HepG2 (cell line): ENCODE data around the gene MCOLN1. TPM values are rescaled to one million over a fixed set of nuclear protein-coding genes. Genes with fewer than 3 reads are reported as not detected.
A peak's percentile ranks its signal among the peaks of the same experiment; 100 is the strongest.

Experiments
- ATF5 ChIP-seq: sonication (generic); formaldehyde crosslinking; IDR thresholded peaks from 2 replicates; pipeline ENCODE4 v1.4.0; 2020; ENCODE audit warnings: mild to moderate bottlenecking, low read depth, missing genetic modification reagents
- CEBPB ChIP-seq: IDR thresholded peaks from 2 replicates; pipeline ENCODE4 v1.6.1; 2011; ENCODE audit warnings: low read depth, low read length, improper control_type of control experiment, borderline replicate concordance
- CREM ChIP-seq, 2 experiments: sonication (generic) in 1 of 2; formaldehyde crosslinking in 1 of 2; IDR thresholded peaks; 2 replicates each; pipeline versions ENCODE4 v1.4.0 to v1.6.1; 2016 to 2020; ENCODE audit warnings: antibody characterized with exemption in 1 of 2, mild to moderate bottlenecking in 1 of 2, missing genetic modification reagents in 1 of 2
- GTF2F1 ChIP-seq: fragments of 150-350 bp; IDR thresholded peaks from 2 replicates; pipeline ENCODE4 v1.6.1; 2014; ENCODE audit warnings: low read length
- IRX3 ChIP-seq: sonication (generic); formaldehyde crosslinking; IDR thresholded peaks from 2 replicates; pipeline ENCODE4 v1.8.1; 2023; ENCODE audit warnings: mild to moderate bottlenecking, low read depth, missing genetic modification reagents, borderline replicate concordance
- JARID2 ChIP-seq: sonication (generic); formaldehyde crosslinking; IDR thresholded peaks from 2 replicates; pipeline ENCODE4 v1.8.1; 2023; ENCODE audit warnings: missing genetic modification reagents, inconsistent platforms; ENCODE audit not compliant: insufficient replicate concordance
- KDM5A ChIP-seq: fragments of 200-600 bp; sonication (generic); IDR thresholded peaks from 2 replicates; pipeline ENCODE4 v1.7.0; 2018; ENCODE audit warnings: antibody characterized with exemption, mild to moderate bottlenecking, low read length, borderline replicate concordance
- MYNN ChIP-seq: sonication (generic); formaldehyde crosslinking; IDR thresholded peaks from 2 replicates; pipeline ENCODE4 v1.4.0; 2020; ENCODE audit warnings: mild to moderate bottlenecking, low read depth, missing genetic modification reagents
- NFE2 ChIP-seq: sonication (generic); formaldehyde crosslinking; IDR thresholded peaks from 2 replicates; pipeline ENCODE4 v1.4.0; 2020; ENCODE audit warnings: missing genetic modification reagents
- NKX3-1 ChIP-seq: sonication (generic); formaldehyde crosslinking; IDR thresholded peaks from 2 replicates; pipeline ENCODE4 v1.5.0; 2020; ENCODE audit warnings: missing genetic modification reagents
- NR0B2 ChIP-seq: sonication (generic); formaldehyde crosslinking; IDR thresholded peaks from 2 replicates; pipeline ENCODE4 v1.4.0; 2020; ENCODE audit warnings: mild to moderate bottlenecking, missing genetic modification reagents
- PHF20 ChIP-seq: sonication (generic); formaldehyde crosslinking; IDR thresholded peaks from 2 replicates; pipeline ENCODE4 v1.5.0; 2020; ENCODE audit warnings: mild to moderate bottlenecking, missing genetic modification reagents
- POLR2G ChIP-seq: fragments of 200-400 bp; formaldehyde crosslinking; IDR thresholded peaks from 2 replicates; pipeline ENCODE4 v1.6.1; 2018; ENCODE audit warnings: mild to moderate bottlenecking, low read depth, low read length, moderate library complexity
- REXO4 ChIP-seq: sonication (generic); formaldehyde crosslinking; IDR thresholded peaks from 2 replicates; pipeline ENCODE4 v1.8.0; 2022; ENCODE audit warnings: missing genetic modification reagents, mild to moderate bottlenecking, borderline replicate concordance
- SIN3A ChIP-seq: IDR thresholded peaks from 2 replicates; pipeline ENCODE4 v1.6.1; 2011; ENCODE audit warnings: low read depth, mild to moderate bottlenecking, control low read depth, low read length, borderline replicate concordance
- SNAPC2 ChIP-seq: sonication (generic); formaldehyde crosslinking; IDR thresholded peaks from 2 replicates; pipeline ENCODE4 v1.8.1; 2022; ENCODE audit warnings: mild to moderate bottlenecking, missing genetic modification reagents
- ZNF20 ChIP-seq: sonication (generic); formaldehyde crosslinking; IDR thresholded peaks from 2 replicates; pipeline ENCODE4 v1.4.0; 2020; ENCODE audit warnings: mild to moderate bottlenecking, moderate library complexity, missing genetic modification reagents
- ZNF337 ChIP-seq: sonication (generic); formaldehyde crosslinking; IDR thresholded peaks from 2 replicates; pipeline ENCODE4 v1.5.1; 2020; ENCODE audit warnings: missing genetic modification reagents, low read depth, mild to moderate bottlenecking, borderline replicate concordance
- ZNF557 ChIP-seq: sonication (generic); formaldehyde crosslinking; IDR thresholded peaks from 2 replicates; pipeline ENCODE4 v1.4.0; 2020; ENCODE audit warnings: missing genetic modification reagents
- ZNF580 ChIP-seq: IDR thresholded peaks from 2 replicates; pipeline ENCODE4 v1.6.1; 2016; ENCODE audit warnings: low read depth, borderline replicate concordance
- ZNF609 ChIP-seq: sonication (generic); formaldehyde crosslinking; IDR thresholded peaks from 2 replicates; pipeline ENCODE4 v1.4.0; 2020; ENCODE audit warnings: mild to moderate bottlenecking, missing genetic modification reagents, borderline replicate concordance
- ZNF784 ChIP-seq: sonication (generic); formaldehyde crosslinking; IDR thresholded peaks from 2 replicates; pipeline ENCODE4 v1.5.1; 2020; ENCODE audit warnings: missing genetic modification reagents, mild to moderate bottlenecking, borderline replicate concordance
- polyA plus RNA-seq, 8 experiments: library from polyadenylated mRNA; depleted of rRNA in 3 of 8; stranded (reverse) in 7 of 8; unstranded in 1 of 8; fragments of >200 nt; fragmentation: Illumina TruSeq in 4 of 8; extraction: Trizol in 4 of 8; gene quantifications; 2 replicates each; pipeline versions ENCODE4 v1.2.1 to v1.2.3, GENCODE V29; 2011 to 2016; ENCODE audit warnings: low read depth in 4 of 8, missing spikeins in 1 of 8, mixed read lengths in 1 of 8; ENCODE audit not compliant: insufficient read depth in 1 of 8
- total RNA-seq, 5 experiments: library from RNA; depleted of rRNA; stranded (reverse); fragments of >200 nt; fragmentation: Illumina TruSeq; extraction: Trizol; gene quantifications; 2 replicates each; pipeline ENCODE4 v1.2.3, GENCODE V29; 2016; ENCODE audit warnings: low read depth in 1 of 5

MCOLN1 gene
- total and polyA plus RNA-seq, 2 of the 13 experiments (the other 11 are each of a cell fraction or from before 2014, with no cell fraction given), result 3.4 to 15.7 TPM

GRCh38 chr19:7562646-7563393, 40.4 kb downstream of the MCOLN1 start (continued):
- TF ChIP-seq ZNF20 (CRISPR knock-in tag) (peak; percentile 90; the same call in 1 of the 2 replicates), SIN3A (peak; percentile 77; the same call in 1 of the 2 replicates), REXO4 (CRISPR knock-in tag) (no peak), GTF2F1 (no peak), JARID2 (CRISPR knock-in tag) (peak; percentile 97), NR0B2 (CRISPR knock-in tag) (peak; percentile 73; the same call in 1 of the 2 replicates), SNAPC2 (CRISPR knock-in tag) (peak; percentile 78; the same call in 1 of the 2 replicates), ZNF557 (CRISPR knock-in tag) (peak; percentile 99), NKX3-1 (CRISPR knock-in tag) (peak; percentile 100), POLR2G (no peak), ZNF609 (CRISPR knock-in tag) (peak; percentile 38; the same call in 1 of the 2 replicates), IRX3 (CRISPR knock-in tag) (peak; percentile 96; the same call in 1 of the 2 replicates), CEBPB (no peak), PHF20 (CRISPR knock-in tag) (peak; percentile 70), ATF5 (peak; percentile 97; the same call in 1 of the 2 replicates), KDM5A (no peak), CREM (IDR thresholded peaks at IDR 0.05) (no peak), CREM (CRISPR knock-in tag; IDR thresholded peaks at IDR 0.05) (peak; percentile 67), MYNN (CRISPR knock-in tag) (peak; percentile 96; the same call in 1 of the 2 replicates), ZNF337 (peak; percentile 84; the same call in 1 of the 2 replicates), ZNF580 (CRISPR knock-in tag) (peak; percentile 100), NFE2 (CRISPR knock-in tag) (peak; percentile 85), ZNF784 (CRISPR knock-in tag) (peak; percentile 91)
